Hematopoietic multipotent progenitor cell treated with erythropoietin and hydrocortisone succinate and interleukin-3 and kit ligand, for 8 days (in vitro differentiated cells): Measurements from ENCODE around the gene ZNF837.
"Not testable (repeated sequence)": the region's sequence is repeated elsewhere in the genome, so short reads cannot be mapped to it uniquely, and the experiment has no call there.

Source experiments
- DNase-seq: peaks from one replicate; pipeline ENCODE4 v3.0.0-alpha.2; 2015

The ZNF837 gene

GRCh38 chr19:58349590-58349989, 31.2 kb downstream of the ZNF837 start:
- no peak for DNase-seq

GRCh38 chr19:58348080-58348479, 32.8 kb downstream of the ZNF837 start:
- not testable (repeated sequence) for DNase-seq

GRCh38 chr19:58346961-58347929, 33.6 kb downstream of the ZNF837 start:
- no peak for DNase-seq

GRCh38 chr19:58345558-58345957, 35.3 kb downstream of the ZNF837 start:
- DNase-seq = no peak

GRCh38 chr19:58338825-58339558, 41.8 kb downstream of the ZNF837 start:
- DNase-seq = no peak

GRCh38 chr19:58338336-58338735, 42.5 kb downstream of the ZNF837 start:
- DNase-seq = no peak

- no peak for DNase-seq
Measured at GRCh38 chr19:58336820-58337219, 44.0 kb downstream of the ZNF837 start.

- no peak for DNase-seq
Measured at GRCh38 chr19:58336216-58336615, 44.6 kb downstream of the ZNF837 start.

GRCh38 chr19:58335630-58336029, 45.2 kb downstream of the ZNF837 start:
- no peak for DNase-seq

- no peak for DNase-seq
Measured at GRCh38 chr19:58334691-58335249, 46.1 kb downstream of the ZNF837 start.

- DNase-seq = no peak
Measured at GRCh38 chr19:58332697-58333096, 48.1 kb downstream of the ZNF837 start.

- peak; percentile 53 for DNase-seq
Measured at GRCh38 chr19:58330458-58330857, 50.4 kb downstream of the ZNF837 start.

- DNase-seq = peak; percentile 52
Measured at GRCh38 chr19:58328999-58329398, 51.8 kb downstream of the ZNF837 start.

GRCh38 chr19:58326914-58327726, 53.7 kb downstream of the ZNF837 start, which contains the start of gene ZSCAN22:
Gene ZSCAN22, plus strand, starts transcription at chr19:58326994. Its CDS starts 7,809 bp downstream, at chr19:58334803.
- DNase-seq = peak; percentile 96

- DNase-seq = no peak
Measured at GRCh38 chr19:58326501-58326913, 54.3 kb downstream of the ZNF837 start.

GRCh38 chr19:58325311-58326022, 55.4 kb downstream of the ZNF837 start:
- DNase-seq = no peak

- DNase-seq = no peak
Measured at GRCh38 chr19:58319241-58319640, 61.6 kb downstream of the ZNF837 start.

GRCh38 chr19:58318297-58318696, 62.5 kb downstream of the ZNF837 start:
- no peak for DNase-seq
